Astrocyte of the cerebellum (primary cell): ENCODE results near the gene NR3C1.

Experiments
- DNase-seq: peaks from one replicate; pipeline ENCODE4 v3.0.0-alpha.2; 2011; ENCODE audit warnings: low read depth
- H3K4me3 ChIP-seq: 2 replicates; pipeline ENCODE4 v1.5.1; 2011; ENCODE audit warnings: mild to moderate bottlenecking, low read depth, low read length, moderate library complexity
- in situ Hi-C: cut with HindIII; loops from 2 replicates; pipeline ENCODE4 v1.10.0; 2017; ENCODE audit warnings: low sequenced_read_pairs
- TF ChIP-seq, protein P1 (sequence below): IDR thresholded peaks from 2 replicates; pipeline ENCODE4 v1.5.1; 2012; ENCODE audit warnings: low read length, low read depth, moderate library complexity, mild to moderate bottlenecking; ENCODE audit errors: missing control alignments

NR3C1 gene

DNA sequence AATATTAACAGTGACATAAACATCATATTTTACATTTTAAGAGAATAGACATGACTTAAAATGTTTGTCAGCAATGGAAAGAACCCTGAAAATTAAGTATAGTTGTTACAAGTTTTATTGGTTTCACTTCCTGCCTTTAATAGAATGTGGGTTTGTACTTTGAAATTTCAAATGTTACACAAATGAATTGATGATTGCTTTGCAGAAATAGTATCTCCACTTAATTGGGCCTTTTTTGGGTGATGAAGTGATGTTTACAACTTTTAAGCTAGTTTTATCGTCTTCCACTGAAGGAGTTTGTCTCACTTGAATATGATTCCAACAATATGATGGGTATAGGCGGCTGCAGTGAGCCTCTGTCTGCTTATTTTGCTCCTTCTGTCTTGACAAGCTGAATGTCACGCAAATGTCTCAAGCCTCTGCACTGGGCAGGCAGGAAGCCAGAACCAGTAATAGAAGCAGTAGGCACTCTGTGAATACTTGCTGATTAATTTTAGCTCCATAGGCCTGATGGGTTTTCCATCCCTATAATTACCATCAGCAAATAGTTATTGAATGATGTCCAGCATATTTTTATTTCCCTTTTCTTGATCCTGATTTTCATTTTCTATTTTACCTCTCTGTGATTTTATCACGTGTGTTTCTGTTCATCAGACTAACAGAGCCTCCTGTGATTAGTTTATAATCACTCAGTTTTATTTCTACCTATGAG lies 10.6 kb upstream of the NR3C1 start:
- TF ChIP-seq, protein P1, sequence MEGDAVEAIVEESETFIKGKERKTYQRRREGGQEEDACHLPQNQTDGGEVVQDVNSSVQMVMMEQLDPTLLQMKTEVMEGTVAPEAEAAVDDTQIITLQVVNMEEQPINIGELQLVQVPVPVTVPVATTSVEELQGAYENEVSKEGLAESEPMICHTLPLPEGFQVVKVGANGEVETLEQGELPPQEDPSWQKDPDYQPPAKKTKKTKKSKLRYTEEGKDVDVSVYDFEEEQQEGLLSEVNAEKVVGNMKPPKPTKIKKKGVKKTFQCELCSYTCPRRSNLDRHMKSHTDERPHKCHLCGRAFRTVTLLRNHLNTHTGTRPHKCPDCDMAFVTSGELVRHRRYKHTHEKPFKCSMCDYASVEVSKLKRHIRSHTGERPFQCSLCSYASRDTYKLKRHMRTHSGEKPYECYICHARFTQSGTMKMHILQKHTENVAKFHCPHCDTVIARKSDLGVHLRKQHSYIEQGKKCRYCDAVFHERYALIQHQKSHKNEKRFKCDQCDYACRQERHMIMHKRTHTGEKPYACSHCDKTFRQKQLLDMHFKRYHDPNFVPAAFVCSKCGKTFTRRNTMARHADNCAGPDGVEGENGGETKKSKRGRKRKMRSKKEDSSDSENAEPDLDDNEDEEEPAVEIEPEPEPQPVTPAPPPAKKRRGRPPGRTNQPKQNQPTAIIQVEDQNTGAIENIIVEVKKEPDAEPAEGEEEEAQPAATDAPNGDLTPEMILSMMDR = no peak
- no peak overlapping the region for H3K4me3 ChIP-seq
- in situ Hi-C loops = loop anchor here (10.0 kb wide), 1 partner anchor 411 kb away; no protein-coding TSS in a partner anchor
- no peak for DNase-seq

DNA sequence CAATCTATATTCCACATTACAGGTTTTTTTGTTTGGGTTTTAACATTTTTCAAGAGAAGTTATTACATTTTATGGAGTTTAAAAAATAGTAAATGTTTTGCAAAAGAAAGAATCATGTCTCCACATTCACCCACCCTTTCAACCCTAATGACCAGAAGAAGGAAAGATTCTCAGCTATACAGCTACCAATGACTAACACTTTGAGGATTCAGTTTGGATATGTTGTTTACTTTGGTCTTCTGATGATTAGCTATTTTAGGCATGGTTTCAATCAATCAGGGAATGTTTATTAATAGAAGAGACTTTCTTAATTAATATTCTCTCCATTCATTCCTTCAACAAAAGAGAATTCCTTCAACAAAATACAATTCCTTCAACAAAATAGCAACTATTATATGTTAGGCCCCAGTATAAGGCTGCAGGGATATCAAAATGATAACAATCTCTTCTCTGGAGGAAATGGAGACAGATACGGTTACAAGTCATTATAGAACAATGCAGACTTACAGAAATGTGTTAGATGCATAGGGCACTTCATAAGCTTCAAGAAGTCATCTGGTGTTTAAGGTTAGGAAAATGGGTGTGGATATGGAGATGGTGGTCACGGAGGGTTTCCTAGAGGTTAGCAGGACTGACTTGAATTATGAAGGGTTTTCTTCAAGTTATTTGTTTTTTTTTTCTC lies 9.3 kb upstream of the NR3C1 start:
- H3K4me3 ChIP-seq = no peak overlapping the region
- no peak for DNase-seq
- in situ Hi-C loops = loop anchor here (10.0 kb wide), 1 partner anchor 412 kb away; no protein-coding TSS in a partner anchor
- TF ChIP-seq, protein P1 = no peak

DNA sequence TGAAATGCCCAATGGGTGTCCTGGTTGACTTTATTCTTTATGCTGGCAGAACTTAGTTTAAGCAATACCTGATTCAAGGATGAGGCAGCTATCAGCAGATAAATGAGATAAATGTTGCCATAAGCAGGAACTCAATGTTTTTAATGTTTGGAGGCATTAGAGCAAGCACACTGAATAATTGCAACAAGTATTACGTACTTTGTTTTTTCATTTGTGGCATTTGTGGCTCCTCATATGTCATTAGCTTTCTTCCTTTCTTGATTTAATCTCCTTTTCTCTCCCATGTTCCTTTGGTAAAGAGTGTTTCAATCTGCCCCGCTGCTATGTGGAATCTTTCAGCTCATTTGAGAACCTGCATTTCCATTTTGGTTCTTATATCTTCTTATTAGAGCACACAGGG lies 6.4 kb upstream of the NR3C1 start:
- in situ Hi-C loops = loop anchor here (10.0 kb wide), 1 partner anchor 415 kb away; no protein-coding TSS in a partner anchor
- DNase-seq = no peak
- TF ChIP-seq, protein P1 = no peak
- H3K4me3 ChIP-seq = no peak overlapping the region

DNA sequence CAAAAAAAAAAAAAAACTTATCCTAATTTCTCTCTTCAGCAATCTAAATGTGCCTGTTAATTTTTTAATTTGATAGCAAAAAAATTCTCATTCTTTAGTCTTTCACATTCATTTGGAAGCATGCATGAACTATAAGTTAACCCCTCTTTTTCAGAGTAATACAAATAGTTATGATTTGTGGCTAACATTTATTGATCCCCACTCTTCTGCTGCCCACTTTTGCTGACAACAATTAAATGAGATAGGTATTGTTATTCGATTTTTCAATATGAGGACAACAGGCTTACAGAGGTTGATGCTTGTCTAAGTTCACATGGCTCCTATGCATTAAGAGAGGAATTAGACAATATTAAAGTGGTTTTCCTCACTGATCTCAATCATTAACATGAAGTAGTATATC lies 2.9 kb upstream of the NR3C1 start:
- in situ Hi-C loops = no loop called here
- DNase-seq = no peak
- no peak overlapping the region for H3K4me3 ChIP-seq
- TF ChIP-seq, protein P1 = no peak

DNA sequence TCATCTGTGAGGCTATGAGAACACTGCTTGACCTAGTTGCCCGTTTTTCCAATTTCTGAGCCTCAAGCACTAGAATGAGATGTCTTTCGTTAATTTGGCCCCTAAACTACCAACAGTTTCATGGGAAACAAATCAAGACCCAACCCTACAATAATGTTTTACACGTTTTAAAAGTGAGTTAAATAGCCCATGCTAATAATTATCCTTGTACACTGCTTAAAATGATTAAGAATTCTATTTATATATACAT lies 2.3 kb upstream of the NR3C1 start:
- DNase-seq = no peak

DNA sequence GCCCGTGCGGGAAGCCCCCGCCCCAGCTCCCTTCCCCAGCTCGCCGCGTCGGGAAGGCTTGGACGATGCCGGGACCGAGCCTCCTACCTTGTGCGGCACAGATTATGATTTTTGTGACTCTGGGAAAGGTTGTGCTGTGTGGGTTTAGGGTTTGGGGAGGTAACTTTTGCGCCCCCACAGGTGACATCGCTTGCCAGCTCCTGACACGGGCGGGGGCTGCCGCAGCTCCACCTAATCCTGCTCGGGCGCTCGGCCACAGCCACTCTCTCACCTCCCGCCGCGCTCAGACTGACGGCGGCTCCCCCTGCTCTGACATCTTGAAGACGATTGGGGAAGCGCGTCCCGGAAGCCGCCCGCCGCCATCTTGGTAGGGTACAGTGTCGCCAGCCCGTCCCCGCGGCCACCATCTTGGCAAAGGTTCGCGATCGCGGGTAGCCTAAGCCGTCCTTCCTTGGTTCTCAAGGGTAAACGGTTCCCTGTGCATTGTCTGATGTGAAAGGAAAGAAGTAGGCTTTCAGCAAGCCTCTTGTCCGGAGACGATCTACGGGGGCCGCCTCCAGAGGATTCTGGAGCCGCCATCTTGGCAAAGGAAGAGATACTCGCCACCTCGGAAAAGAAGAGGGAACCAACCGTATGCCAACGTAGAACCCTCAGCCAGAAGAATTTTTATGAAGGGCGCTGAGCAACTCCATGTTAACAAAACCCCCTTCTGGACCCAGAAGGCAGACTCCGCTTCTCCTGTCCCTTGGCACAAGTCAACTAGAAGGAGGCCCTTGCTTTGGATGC lies 1.8 kb upstream of the NR3C1 start:
- TF ChIP-seq, protein P1 = no peak
- in situ Hi-C loops = no loop called here
- peak overlapping the region; percentile 82 for H3K4me3 ChIP-seq
- peak; percentile 59 for DNase-seq

More for the DNA sequence above, 2.3 kb upstream of the NR3C1 start:
- TF ChIP-seq, protein P1 = no peak
- in situ Hi-C loops = no loop called here
- peak overlapping the region; percentile 82 for H3K4me3 ChIP-seq
